HepG2 (cell line): Measurements from ENCODE around the gene IL10RA. TPM values are rescaled to one million over a fixed set of nuclear protein-coding genes. Genes with fewer than 3 reads are reported as not detected.

Experiments
- ATAC-seq: fragments of 200-7000 bp; cut with Tn5 transposase; 3 replicates; pipeline ENCODE4 v1.9.1; 2020; ENCODE audit warnings: mild to moderate bottlenecking, moderate library complexity
- BruUV-seq: library from RNA; stranded (reverse); fragments of 400-500 nt; replicated peaks from 2 replicates; lab custom pipeline; 2021; lab: Mats Ljungman, UMichigan
- CTCF ChIA-PET: fragments of 300-600 bp; formaldehyde crosslinking; extraction: SDS; loops from one replicate; lab custom pipeline; 2021; ENCODE audit warnings: low total read pairs, inconsistent platforms, low intra/inter-chr PET ratio; lab: Yijun Ruan, JAX
- POLR2A ChIA-PET: fragments of 350-600 bp; sonication (Branson Sonifier 250); formaldehyde crosslinking; loops from one replicate; lab custom pipeline; 2020; ENCODE audit warnings: antibody characterized with exemption, inconsistent platforms; lab: Yijun Ruan, JAX
- DNase-seq: peaks from one replicate; pipeline ENCODE4 v3.0.0-alpha.2; 2015; ENCODE audit warnings: low spot score
- FAIRE-seq: peaks from 3 replicates; lab custom pipeline; 2011; peaks lifted over from hg19 to GRCh38; lab: Jason Lieb, UNC
- H2AFZ ChIP-seq: one replicate; pipeline ENCODE4 v1.6.1; 2011; ENCODE audit warnings: low read length, inconsistent platforms
- H3K27ac ChIP-seq: fragments of 300-600 bp; 3 replicates; pipeline ENCODE4 v1.8.0; 2011; ENCODE audit warnings: mixed run types, mild to moderate bottlenecking, mixed read lengths, low read length, inconsistent platforms; ENCODE audit not compliant: insufficient read depth; ENCODE audit errors: extremely low read length
- H3K27me3 ChIP-seq, 2 experiments: fragments of 200-600 bp in 1 of 2; 2 replicates in 1 of 2; 3 replicates in 1 of 2; pipeline versions ENCODE4 v1.6.0 to v1.8.0; 2011; ENCODE audit warnings: low read length in 2 of 2, mild to moderate bottlenecking in 2 of 2, moderate library complexity in 2 of 2, inconsistent platforms in 1 of 2; ENCODE audit not compliant: insufficient read depth in 2 of 2, control insufficient read depth in 1 of 2
- H3K36me3 ChIP-seq, 2 experiments: fragments of 200-600 bp in 1 of 2; replicated peaks in 1 of 2; 2 replicates in 1 of 2; 3 replicates in 1 of 2; pipeline versions ENCODE4 v1.5.1 to v1.8.0; 2011; ENCODE audit warnings: low read length in 2 of 2, inconsistent platforms in 1 of 2; ENCODE audit not compliant: insufficient read depth in 2 of 2, control insufficient read depth in 1 of 2
- H3K4me1 ChIP-seq: 2 replicates; pipeline ENCODE4 v1.5.1; 2012; ENCODE audit warnings: low read length, inconsistent platforms; ENCODE audit not compliant: insufficient read depth
- H3K4me2 ChIP-seq: 2 replicates; pipeline ENCODE4 v1.6.0; 2011; ENCODE audit warnings: low read depth, low read length, inconsistent platforms
- H3K4me3 ChIP-seq, 3 experiments: fragments of 200-600 bp in 1 of 3; sonication (generic), shearing (Covaris generic) in 1 of 3; replicated peaks in 1 of 3; 2 replicates each; pipeline ENCODE4 v1.5.1; 2011 to 2016; ENCODE audit warnings: low read length in 3 of 3, inconsistent platforms in 2 of 3, low read depth in 2 of 3, mild to moderate bottlenecking in 2 of 3, control low read depth in 1 of 3, mixed read lengths in 1 of 3; ENCODE audit not compliant: insufficient read depth in 1 of 3
- H3K79me2 ChIP-seq: one replicate; pipeline ENCODE4 v1.6.1; 2011; ENCODE audit warnings: low read length, inconsistent platforms; ENCODE audit not compliant: insufficient read depth
- H3K9ac ChIP-seq: 2 replicates; pipeline ENCODE4 v1.6.0; 2011; ENCODE audit warnings: mild to moderate bottlenecking, low read depth, low read length, inconsistent platforms; ENCODE audit not compliant: insufficient read depth
- H3K9me3 ChIP-seq: 2 replicates; pipeline ENCODE4 v1.5.1; 2012; ENCODE audit warnings: mild to moderate bottlenecking, low read length
- H4K20me1 ChIP-seq: 2 replicates; pipeline ENCODE4 v1.6.0; 2011; ENCODE audit warnings: inconsistent platforms, mild to moderate bottlenecking, low read length, moderate library complexity; ENCODE audit not compliant: insufficient read depth
- MAFF ChIP-seq: IDR thresholded peaks from 2 replicates; pipeline ENCODE4 v1.6.1; 2011; ENCODE audit warnings: low read depth, low read length, improper control_type of control experiment
- PHF20 ChIP-seq: sonication (generic); formaldehyde crosslinking; IDR thresholded peaks from 2 replicates; pipeline ENCODE4 v1.5.0; 2020; ENCODE audit warnings: mild to moderate bottlenecking, missing genetic modification reagents
- ZBTB21 ChIP-seq: sonication (generic); formaldehyde crosslinking; IDR thresholded peaks from 2 replicates; pipeline ENCODE4 v1.4.0; 2020; ENCODE audit warnings: missing genetic modification reagents
- ZC3H4 ChIP-seq: sonication (generic); formaldehyde crosslinking; IDR thresholded peaks from 2 replicates; pipeline ENCODE4 v1.4.0; 2020; ENCODE audit warnings: missing genetic modification reagents, borderline replicate concordance
- ZNF382 ChIP-seq: sonication (generic); formaldehyde crosslinking; IDR thresholded peaks from 2 replicates; pipeline ENCODE4 v1.5.0; 2020; ENCODE audit warnings: missing genetic modification reagents, mild to moderate bottlenecking, borderline replicate concordance
- ZNF720 ChIP-seq: sonication (generic); formaldehyde crosslinking; IDR thresholded peaks from 2 replicates; pipeline ENCODE4 v1.4.0; 2020; ENCODE audit warnings: missing genetic modification reagents
- ZNF883 ChIP-seq: sonication (generic); formaldehyde crosslinking; IDR thresholded peaks from 2 replicates; pipeline ENCODE4 v1.5.1; 2020; ENCODE audit warnings: mild to moderate bottlenecking, missing genetic modification reagents; ENCODE audit errors: not compliant biosample characterization
- WGBS: methylation state at CpG from one replicate; pipeline ENCODE4 v1.1.6; 2017; ENCODE audit warnings: low lambda C conversion rate; 5-methylcytosine and 5-hydroxymethylcytosine counted together
- in situ Hi-C: cut with HindIII; loops from 2 replicates; pipeline ENCODE4 v1.10.0; 2017; ENCODE audit warnings: low pct_unique_long_range_greater_than_20kb; ENCODE audit not compliant: extremely low pct_ligation_motif_present
- intact Hi-C: fragments of 100-400 bp; cut with micrococcal nuclease; formaldehyde crosslinking; loops from one replicate; pipeline ENCODE4 v1.10.0; 2022; ENCODE audit not compliant: unreplicated experiment
- polyA plus RNA-seq, 8 experiments: library from polyadenylated mRNA; depleted of rRNA in 3 of 8; stranded (reverse) in 7 of 8; unstranded in 1 of 8; fragments of >200 nt; fragmentation: Illumina TruSeq in 4 of 8; extraction: Trizol in 4 of 8; gene quantifications; 2 replicates each; pipeline versions ENCODE4 v1.2.1 to v1.2.3, GENCODE V29; 2011 to 2016; ENCODE audit warnings: low read depth in 4 of 8, missing spikeins in 1 of 8, mixed read lengths in 1 of 8; ENCODE audit not compliant: insufficient read depth in 1 of 8
- total RNA-seq, 5 experiments: library from RNA; depleted of rRNA; stranded (reverse); fragments of >200 nt; fragmentation: Illumina TruSeq; extraction: Trizol; gene quantifications; 2 replicates each; pipeline ENCODE4 v1.2.3, GENCODE V29; 2016; ENCODE audit warnings: low read depth in 1 of 5
- TF ChIP-seq, protein P1 (sequence below): sonication (generic); formaldehyde crosslinking; IDR thresholded peaks from 2 replicates; pipeline ENCODE4 v1.5.1; 2020; ENCODE audit warnings: mild to moderate bottlenecking, missing genetic modification reagents
- TF ChIP-seq, protein P2 (sequence below): sonication (generic); formaldehyde crosslinking; IDR thresholded peaks from 2 replicates; pipeline ENCODE4 v1.5.0; 2020; ENCODE audit warnings: mild to moderate bottlenecking, missing genetic modification reagents
- TF ChIP-seq, protein P3 (sequence below): sonication (generic); formaldehyde crosslinking; IDR thresholded peaks from 2 replicates; pipeline ENCODE4 v1.8.1; 2023; ENCODE audit warnings: missing genetic modification reagents, inconsistent platforms, borderline replicate concordance
- TF ChIP-seq, protein P4 (sequence below): sonication (generic); formaldehyde crosslinking; IDR thresholded peaks from 2 replicates; pipeline ENCODE4 v1.8.0; 2022; ENCODE audit warnings: low read depth, missing genetic modification reagents

Gene IL10RA
- total and polyA plus RNA-seq, 2 of the 13 experiments (the other 11 are each of a cell fraction or from before 2014, with no cell fraction given): not detected

DNA sequence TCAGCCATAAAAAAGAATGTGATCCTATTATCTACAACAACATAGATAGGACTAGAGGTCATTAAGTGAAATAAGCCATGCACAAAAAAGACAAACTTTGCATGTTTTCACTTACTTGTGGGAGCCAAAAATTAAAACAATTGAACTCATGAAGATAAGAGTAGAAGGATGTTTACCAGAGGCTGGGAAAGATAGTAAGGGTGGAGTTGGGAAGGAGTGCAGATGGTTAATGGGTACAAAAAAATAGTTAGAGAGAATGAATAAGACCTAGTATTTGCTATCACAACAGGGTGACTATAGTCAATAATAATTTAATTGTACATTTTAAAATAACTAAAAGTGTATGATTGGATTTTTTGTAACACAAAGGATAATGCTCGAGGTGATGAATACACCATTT, 27.2 kb upstream of the IL10RA start:
- ATAC-seq (no peak), DNase-seq (no peak), FAIRE-seq (no peak)
- Histone ChIP-seq H3K4me1 (0 out of 2 replicates have a peak, but pooled peaks cover 6% of the 10 kb centered on the region), H3K79me2 (no peaks in the 10 kb centered on the region), H3K36me3 (no peaks in the 10 kb centered on the region), H3K9me3 (no peaks in the 10 kb centered on the region), H3K9ac (no peak overlapping the region), H2AFZ (no peak overlapping the region), H3K27me3 (no peaks in the 10 kb centered on the region), H3K4me3 (no peak overlapping the region), H3K4me2 (no peak overlapping the region), H4K20me1 (no peaks in the 10 kb centered on the region), H3K27ac (no peak overlapping the region)
- in situ Hi-C loops: no loop called here
- BruUV-seq: no TSS peak
- ChIA-PET CTCF (no interaction called here), POLR2A (no interaction called here)
- 0% methylated on average over 1 of the region's 1 CpG for WGBS
- intact Hi-C loops: no loop called here
- TF ChIP-seq ZBTB21 (CRISPR knock-in tag): no peak
- TF ChIP-seq PHF20 (CRISPR knock-in tag): no peak
- TF ChIP-seq MAFF: no peak
- TF ChIP-seq, protein P1, sequence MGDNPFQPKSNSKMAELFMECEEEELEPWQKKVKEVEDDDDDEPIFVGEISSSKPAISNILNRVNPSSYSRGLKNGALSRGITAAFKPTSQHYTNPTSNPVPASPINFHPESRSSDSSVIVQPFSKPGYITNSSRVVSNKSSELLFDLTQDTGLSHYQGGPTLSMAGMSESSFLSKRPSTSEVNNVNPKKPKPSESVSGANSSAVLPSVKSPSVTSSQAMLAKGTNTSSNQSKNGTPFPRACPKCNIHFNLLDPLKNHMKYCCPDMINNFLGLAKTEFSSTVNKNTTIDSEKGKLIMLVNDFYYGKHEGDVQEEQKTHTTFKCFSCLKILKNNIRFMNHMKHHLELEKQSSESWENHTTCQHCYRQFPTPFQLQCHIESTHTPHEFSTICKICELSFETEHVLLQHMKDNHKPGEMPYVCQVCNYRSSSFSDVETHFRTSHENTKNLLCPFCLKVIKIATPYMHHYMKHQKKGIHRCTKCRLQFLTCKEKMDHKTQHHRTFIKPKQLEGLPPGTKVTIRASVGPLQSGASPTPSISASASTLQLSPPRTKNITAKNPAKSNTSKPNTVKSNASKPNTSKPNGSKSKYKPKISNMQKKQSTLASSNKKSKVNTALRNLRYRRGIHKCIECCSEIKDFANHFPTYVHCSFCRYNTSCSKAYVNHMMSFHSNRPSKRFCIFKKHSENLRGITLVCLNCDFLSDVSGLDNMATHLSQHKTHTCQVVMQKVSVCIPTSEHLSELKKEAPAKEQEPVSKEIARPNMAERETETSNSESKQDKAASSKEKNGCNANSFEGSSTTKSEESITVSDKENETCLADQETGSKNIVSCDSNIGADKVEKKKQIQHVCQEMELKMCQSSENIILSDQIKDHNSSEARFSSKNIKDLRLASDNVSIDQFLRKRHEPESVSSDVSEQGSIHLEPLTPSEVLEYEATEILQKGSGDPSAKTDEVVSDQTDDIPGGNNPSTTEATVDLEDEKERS (CRISPR knock-in tag): no peak
- TF ChIP-seq ZNF382 (CRISPR knock-in tag): no peak
- TF ChIP-seq, protein P2, sequence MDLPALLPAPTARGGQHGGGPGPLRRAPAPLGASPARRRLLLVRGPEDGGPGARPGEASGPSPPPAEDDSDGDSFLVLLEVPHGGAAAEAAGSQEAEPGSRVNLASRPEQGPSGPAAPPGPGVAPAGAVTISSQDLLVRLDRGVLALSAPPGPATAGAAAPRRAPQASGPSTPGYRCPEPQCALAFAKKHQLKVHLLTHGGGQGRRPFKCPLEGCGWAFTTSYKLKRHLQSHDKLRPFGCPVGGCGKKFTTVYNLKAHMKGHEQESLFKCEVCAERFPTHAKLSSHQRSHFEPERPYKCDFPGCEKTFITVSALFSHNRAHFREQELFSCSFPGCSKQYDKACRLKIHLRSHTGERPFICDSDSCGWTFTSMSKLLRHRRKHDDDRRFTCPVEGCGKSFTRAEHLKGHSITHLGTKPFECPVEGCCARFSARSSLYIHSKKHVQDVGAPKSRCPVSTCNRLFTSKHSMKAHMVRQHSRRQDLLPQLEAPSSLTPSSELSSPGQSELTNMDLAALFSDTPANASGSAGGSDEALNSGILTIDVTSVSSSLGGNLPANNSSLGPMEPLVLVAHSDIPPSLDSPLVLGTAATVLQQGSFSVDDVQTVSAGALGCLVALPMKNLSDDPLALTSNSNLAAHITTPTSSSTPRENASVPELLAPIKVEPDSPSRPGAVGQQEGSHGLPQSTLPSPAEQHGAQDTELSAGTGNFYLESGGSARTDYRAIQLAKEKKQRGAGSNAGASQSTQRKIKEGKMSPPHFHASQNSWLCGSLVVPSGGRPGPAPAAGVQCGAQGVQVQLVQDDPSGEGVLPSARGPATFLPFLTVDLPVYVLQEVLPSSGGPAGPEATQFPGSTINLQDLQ (CRISPR knock-in tag): no peak
- TF ChIP-seq, protein P3, sequence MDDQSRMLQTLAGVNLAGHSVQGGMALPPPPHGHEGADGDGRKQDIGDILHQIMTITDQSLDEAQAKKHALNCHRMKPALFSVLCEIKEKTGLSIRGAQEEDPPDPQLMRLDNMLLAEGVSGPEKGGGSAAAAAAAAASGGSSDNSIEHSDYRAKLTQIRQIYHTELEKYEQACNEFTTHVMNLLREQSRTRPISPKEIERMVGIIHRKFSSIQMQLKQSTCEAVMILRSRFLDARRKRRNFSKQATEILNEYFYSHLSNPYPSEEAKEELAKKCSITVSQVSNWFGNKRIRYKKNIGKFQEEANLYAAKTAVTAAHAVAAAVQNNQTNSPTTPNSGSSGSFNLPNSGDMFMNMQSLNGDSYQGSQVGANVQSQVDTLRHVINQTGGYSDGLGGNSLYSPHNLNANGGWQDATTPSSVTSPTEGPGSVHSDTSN: no peak
- TF ChIP-seq ZNF720 (CRISPR knock-in tag): no peak
- no peak for TF ChIP-seq ZNF883 (CRISPR knock-in tag)
- TF ChIP-seq, protein P4, sequence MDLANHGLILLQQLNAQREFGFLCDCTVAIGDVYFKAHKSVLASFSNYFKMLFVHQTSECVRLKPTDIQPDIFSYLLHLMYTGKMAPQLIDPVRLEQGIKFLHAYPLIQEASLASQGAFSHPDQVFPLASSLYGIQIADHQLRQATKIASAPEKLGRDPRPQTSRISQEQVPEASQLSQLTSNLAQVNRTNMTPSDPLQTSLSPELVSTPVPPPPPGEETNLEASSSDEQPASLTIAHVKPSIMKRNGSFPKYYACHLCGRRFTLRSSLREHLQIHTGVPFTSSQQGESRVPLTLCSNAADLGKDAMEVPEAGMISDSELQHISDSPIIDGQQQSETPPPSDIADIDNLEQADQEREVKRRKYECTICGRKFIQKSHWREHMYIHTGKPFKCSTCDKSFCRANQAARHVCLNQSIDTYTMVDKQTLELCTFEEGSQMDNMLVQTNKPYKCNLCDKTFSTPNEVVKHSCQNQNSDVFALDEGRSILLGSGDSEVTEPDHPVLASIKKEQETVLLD (CRISPR knock-in tag): no peak
- TF ChIP-seq ZC3H4 (CRISPR knock-in tag): no peak
